ENCODE data around the gene KCNH1. TPM values are rescaled to one million over a fixed set of nuclear protein-coding genes. Genes with fewer than 3 reads are reported as not detected.

KCNH1 gene
- total and polyA plus RNA-seq, 9 of the 15 experiments (the other 6 are each of a cell fraction or from before 2014, with no cell fraction given), result not detected

DNA sequence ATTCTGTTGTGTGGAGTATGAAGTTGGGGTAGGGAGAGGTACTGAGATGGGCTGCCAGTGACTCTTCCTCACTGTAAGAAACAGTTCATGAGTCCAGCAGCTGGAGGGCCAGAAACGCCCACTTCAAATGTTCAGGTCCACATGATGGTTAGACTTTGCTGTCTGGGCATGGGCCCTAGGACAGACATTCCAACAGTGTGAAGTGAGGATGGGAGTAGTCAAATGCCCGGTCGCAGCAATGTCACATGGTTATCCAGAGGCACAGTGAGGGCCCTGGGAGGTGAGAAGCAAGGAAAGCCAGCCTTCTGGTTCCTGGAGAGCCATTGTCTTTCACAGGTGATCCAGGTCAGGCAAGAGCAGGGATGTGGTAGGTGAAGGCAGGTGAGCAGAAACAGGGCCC is 500.8 kb downstream of the KCNH1 start (continued):
- TF ChIP-seq, protein P1, sequence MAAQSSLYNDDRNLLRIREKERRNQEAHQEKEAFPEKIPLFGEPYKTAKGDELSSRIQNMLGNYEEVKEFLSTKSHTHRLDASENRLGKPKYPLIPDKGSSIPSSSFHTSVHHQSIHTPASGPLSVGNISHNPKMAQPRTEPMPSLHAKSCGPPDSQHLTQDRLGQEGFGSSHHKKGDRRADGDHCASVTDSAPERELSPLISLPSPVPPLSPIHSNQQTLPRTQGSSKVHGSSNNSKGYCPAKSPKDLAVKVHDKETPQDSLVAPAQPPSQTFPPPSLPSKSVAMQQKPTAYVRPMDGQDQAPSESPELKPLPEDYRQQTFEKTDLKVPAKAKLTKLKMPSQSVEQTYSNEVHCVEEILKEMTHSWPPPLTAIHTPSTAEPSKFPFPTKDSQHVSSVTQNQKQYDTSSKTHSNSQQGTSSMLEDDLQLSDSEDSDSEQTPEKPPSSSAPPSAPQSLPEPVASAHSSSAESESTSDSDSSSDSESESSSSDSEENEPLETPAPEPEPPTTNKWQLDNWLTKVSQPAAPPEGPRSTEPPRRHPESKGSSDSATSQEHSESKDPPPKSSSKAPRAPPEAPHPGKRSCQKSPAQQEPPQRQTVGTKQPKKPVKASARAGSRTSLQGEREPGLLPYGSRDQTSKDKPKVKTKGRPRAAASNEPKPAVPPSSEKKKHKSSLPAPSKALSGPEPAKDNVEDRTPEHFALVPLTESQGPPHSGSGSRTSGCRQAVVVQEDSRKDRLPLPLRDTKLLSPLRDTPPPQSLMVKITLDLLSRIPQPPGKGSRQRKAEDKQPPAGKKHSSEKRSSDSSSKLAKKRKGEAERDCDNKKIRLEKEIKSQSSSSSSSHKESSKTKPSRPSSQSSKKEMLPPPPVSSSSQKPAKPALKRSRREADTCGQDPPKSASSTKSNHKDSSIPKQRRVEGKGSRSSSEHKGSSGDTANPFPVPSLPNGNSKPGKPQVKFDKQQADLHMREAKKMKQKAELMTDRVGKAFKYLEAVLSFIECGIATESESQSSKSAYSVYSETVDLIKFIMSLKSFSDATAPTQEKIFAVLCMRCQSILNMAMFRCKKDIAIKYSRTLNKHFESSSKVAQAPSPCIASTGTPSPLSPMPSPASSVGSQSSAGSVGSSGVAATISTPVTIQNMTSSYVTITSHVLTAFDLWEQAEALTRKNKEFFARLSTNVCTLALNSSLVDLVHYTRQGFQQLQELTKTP (IDR thresholded peaks at IDR 0.05; ENCODE audit: low read depth in 1 of 2, partially characterized antibody in 2 of 2), result no peak
- TF ChIP-seq MTA3 (IDR thresholded peaks at IDR 0.05; ENCODE audit: borderline replicate concordance) (no peak), ATF7 (IDR thresholded peaks at IDR 0.05) (no peak), TFAM (CRISPR knock-in tag; conservative IDR thresholded peaks at IDR 0.05) (no peak), GATAD2B (IDR thresholded peaks at IDR 0.05; ENCODE audit: borderline replicate concordance) (no peak), CEBPG (CRISPR knock-in tag; IDR thresholded peaks at IDR 0.05) (no peak), CEBPG (tag; conservative IDR thresholded peaks at IDR 0.05 in 1 of 2, IDR thresholded peaks at IDR 0.05 in 1 of 2) (no peak), NCOA6 (IDR thresholded peaks at IDR 0.05) (no peak)
- TF ChIP-seq, protein P2, sequence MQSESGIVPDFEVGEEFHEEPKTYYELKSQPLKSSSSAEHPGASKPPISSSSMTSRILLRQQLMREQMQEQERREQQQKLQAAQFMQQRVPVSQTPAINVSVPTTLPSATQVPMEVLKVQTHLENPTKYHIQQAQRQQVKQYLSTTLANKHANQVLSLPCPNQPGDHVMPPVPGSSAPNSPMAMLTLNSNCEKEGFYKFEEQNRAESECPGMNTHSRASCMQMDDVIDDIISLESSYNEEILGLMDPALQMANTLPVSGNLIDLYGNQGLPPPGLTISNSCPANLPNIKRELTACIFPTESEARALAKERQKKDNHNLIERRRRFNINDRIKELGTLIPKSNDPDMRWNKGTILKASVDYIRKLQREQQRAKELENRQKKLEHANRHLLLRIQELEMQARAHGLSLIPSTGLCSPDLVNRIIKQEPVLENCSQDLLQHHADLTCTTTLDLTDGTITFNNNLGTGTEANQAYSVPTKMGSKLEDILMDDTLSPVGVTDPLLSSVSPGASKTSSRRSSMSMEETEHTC (IDR thresholded peaks at IDR 0.05), result no peak
- TF ChIP-seq, protein P3, sequence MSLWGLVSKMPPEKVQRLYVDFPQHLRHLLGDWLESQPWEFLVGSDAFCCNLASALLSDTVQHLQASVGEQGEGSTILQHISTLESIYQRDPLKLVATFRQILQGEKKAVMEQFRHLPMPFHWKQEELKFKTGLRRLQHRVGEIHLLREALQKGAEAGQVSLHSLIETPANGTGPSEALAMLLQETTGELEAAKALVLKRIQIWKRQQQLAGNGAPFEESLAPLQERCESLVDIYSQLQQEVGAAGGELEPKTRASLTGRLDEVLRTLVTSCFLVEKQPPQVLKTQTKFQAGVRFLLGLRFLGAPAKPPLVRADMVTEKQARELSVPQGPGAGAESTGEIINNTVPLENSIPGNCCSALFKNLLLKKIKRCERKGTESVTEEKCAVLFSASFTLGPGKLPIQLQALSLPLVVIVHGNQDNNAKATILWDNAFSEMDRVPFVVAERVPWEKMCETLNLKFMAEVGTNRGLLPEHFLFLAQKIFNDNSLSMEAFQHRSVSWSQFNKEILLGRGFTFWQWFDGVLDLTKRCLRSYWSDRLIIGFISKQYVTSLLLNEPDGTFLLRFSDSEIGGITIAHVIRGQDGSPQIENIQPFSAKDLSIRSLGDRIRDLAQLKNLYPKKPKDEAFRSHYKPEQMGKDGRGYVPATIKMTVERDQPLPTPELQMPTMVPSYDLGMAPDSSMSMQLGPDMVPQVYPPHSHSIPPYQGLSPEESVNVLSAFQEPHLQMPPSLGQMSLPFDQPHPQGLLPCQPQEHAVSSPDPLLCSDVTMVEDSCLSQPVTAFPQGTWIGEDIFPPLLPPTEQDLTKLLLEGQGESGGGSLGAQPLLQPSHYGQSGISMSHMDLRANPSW (CRISPR knock-in tag; IDR thresholded peaks at IDR 0.05), result no peak
- TF ChIP-seq, protein P4, sequence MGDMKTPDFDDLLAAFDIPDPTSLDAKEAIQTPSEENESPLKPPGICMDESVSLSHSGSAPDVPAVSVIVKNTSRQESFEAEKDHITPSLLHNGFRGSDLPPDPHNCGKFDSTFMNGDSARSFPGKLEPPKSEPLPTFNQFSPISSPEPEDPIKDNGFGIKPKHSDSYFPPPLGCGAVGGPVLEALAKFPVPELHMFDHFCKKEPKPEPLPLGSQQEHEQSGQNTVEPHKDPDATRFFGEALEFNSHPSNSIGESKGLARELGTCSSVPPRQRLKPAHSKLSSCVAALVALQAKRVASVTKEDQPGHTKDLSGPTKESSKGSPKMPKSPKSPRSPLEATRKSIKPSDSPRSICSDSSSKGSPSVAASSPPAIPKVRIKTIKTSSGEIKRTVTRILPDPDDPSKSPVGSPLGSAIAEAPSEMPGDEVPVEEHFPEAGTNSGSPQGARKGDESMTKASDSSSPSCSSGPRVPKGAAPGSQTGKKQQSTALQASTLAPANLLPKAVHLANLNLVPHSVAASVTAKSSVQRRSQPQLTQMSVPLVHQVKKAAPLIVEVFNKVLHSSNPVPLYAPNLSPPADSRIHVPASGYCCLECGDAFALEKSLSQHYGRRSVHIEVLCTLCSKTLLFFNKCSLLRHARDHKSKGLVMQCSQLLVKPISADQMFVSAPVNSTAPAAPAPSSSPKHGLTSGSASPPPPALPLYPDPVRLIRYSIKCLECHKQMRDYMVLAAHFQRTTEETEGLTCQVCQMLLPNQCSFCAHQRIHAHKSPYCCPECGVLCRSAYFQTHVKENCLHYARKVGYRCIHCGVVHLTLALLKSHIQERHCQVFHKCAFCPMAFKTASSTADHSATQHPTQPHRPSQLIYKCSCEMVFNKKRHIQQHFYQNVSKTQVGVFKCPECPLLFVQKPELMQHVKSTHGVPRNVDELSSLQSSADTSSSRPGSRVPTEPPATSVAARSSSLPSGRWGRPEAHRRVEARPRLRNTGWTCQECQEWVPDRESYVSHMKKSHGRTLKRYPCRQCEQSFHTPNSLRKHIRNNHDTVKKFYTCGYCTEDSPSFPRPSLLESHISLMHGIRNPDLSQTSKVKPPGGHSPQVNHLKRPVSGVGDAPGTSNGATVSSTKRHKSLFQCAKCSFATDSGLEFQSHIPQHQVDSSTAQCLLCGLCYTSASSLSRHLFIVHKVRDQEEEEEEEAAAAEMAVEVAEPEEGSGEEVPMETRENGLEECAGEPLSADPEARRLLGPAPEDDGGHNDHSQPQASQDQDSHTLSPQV (IDR thresholded peaks at IDR 0.05), result no peak
